B cell (primary cell): ENCODE measurements around the gene CBX4. TPM values are rescaled to one million over a fixed set of nuclear protein-coding genes. Genes with fewer than 3 reads are reported as not detected.

Source experiments
- ATAC-seq: fragments of 200-7000 bp; cut with Tn5 transposase; one replicate; pipeline ENCODE4 v1.10.0; 2021; ENCODE audit warnings: low read depth, mild to moderate bottlenecking, moderate number of reproducible peaks, moderate library complexity
- CTCF ChIA-PET: fragments of 350-600 bp; sonication (Branson Sonifier 250); formaldehyde crosslinking; loops from one replicate; lab custom pipeline; 2021; ENCODE audit warnings: antibody characterized with exemption, inconsistent platforms; lab: Charles Lee
- POLR2A ChIA-PET: fragments of 350-600 bp; sonication (Branson Sonifier 250); formaldehyde crosslinking; loops from one replicate; lab custom pipeline; 2021; ENCODE audit warnings: antibody characterized with exemption; lab: Charles Lee
- DNase-seq: peaks from one replicate; pipeline ENCODE4 v3.0.0; 2013
- H2AFZ ChIP-seq: 2 replicates; pipeline ENCODE4 v1.6.1; 2012; ENCODE audit warnings: mild to moderate bottlenecking, low read depth, low read length; ENCODE audit not compliant: insufficient read depth, poor library complexity, severe bottlenecking
- H3K27ac ChIP-seq, 2 donors: 1 replicate in 1 of 2; 2 replicates in 1 of 2; pipeline ENCODE4 v1.5.1; 2012 to 2013; ENCODE audit warnings: low read length in 2 of 2, mild to moderate bottlenecking in 2 of 2, moderate library complexity in 1 of 2
- H3K27me3 ChIP-seq, 4 experiments: fragments of 200-600 bp in 1 of 4; sonication (generic) in 1 of 4; replicated peaks in 1 of 4; 1 replicate in 2 of 4; 2 replicates in 2 of 4; pipeline versions ENCODE4 v1.6.1 to v1.7.0; 2013 to 2016; ENCODE audit warnings: low read length in 3 of 4, mild to moderate bottlenecking in 2 of 4, mixed read lengths in 1 of 4, moderate library complexity in 1 of 4; ENCODE audit not compliant: insufficient read depth in 4 of 4, control insufficient read depth in 3 of 4; ENCODE audit errors: control extremely low read depth in 1 of 4
- H3K36me3 ChIP-seq, 2 experiments: replicated peaks in 1 of 2; 1 replicate in 1 of 2; 2 replicates in 1 of 2; pipeline versions ENCODE4 v1.6.1 to v1.7.1; 2013; ENCODE audit warnings: low read length in 1 of 2; ENCODE audit not compliant: insufficient read depth in 2 of 2, control insufficient read depth in 1 of 2; ENCODE audit errors: control extremely low read depth in 1 of 2, extremely low read depth in 1 of 2
- H3K4me1 ChIP-seq, 2 donors: fragments of 200-600 bp in 1 of 2; sonication (generic) in 1 of 2; 1 replicate in 1 of 2; 2 replicates in 1 of 2; pipeline versions ENCODE4 v1.5.1 to v1.6.1; 2013 to 2017; ENCODE audit warnings: low read length in 2 of 2; ENCODE audit not compliant: control insufficient read depth in 2 of 2, insufficient read depth in 2 of 2
- H3K4me2 ChIP-seq: replicated peaks from 2 replicates; pipeline ENCODE3; 2012; ENCODE audit warnings: mild to moderate bottlenecking, low read depth, low read length; ENCODE audit not compliant: poor library complexity, severe bottlenecking
- H3K4me3 ChIP-seq, 5 experiments: fragments of 200-600 bp in 1 of 5; sonication (generic) in 1 of 5; 1 replicate in 3 of 5; 2 replicates in 2 of 5; pipeline versions ENCODE4 v1.5.1 to v1.7.0; 2011 to 2016; ENCODE audit warnings: low read length in 4 of 5, mild to moderate bottlenecking in 4 of 5, low read depth in 2 of 5, control low read depth in 1 of 5, moderate library complexity in 1 of 5; ENCODE audit not compliant: insufficient read depth in 1 of 5; ENCODE audit errors: control extremely low read depth in 1 of 5, extremely low read depth in 1 of 5
- H3K79me2 ChIP-seq: fragments of 200-600 bp; sonication (generic); one replicate; pipeline ENCODE4 v1.6.0; 2016; ENCODE audit warnings: low read length; ENCODE audit not compliant: control insufficient read depth, insufficient read depth
- H3K9ac ChIP-seq: fragments of 200-600 bp; sonication (generic); 2 replicates; pipeline ENCODE4 v1.6.1; 2017; ENCODE audit warnings: mild to moderate bottlenecking, low read length, moderate library complexity
- H3K9me3 ChIP-seq, 3 donors: one replicate each; pipeline versions ENCODE4 v1.6.1 to v1.7.1; 2013; ENCODE audit warnings: low read length in 2 of 3; ENCODE audit not compliant: control insufficient read depth in 2 of 3, insufficient read depth in 1 of 3; ENCODE audit errors: control extremely low read depth in 1 of 3
- H4K20me1 ChIP-seq: 2 replicates; pipeline ENCODE4 v1.6.0; 2012; ENCODE audit warnings: mild to moderate bottlenecking, low read length; ENCODE audit not compliant: insufficient read depth, control insufficient read depth, poor library complexity, severe bottlenecking
- H3K27ac Mint-ChIP-seq: one replicate; pipeline ENCODE4 v1.8.0; 2021; ENCODE audit warnings: mixed read lengths
- H3K27me3 Mint-ChIP-seq: one replicate; pipeline ENCODE4 v1.8.0; 2021; ENCODE audit warnings: mixed read lengths
- H3K4me1 Mint-ChIP-seq: one replicate; pipeline ENCODE4 v1.8.0; 2021; ENCODE audit warnings: mixed read lengths
- H3K4me3 Mint-ChIP-seq: one replicate; pipeline ENCODE4 v1.8.0; 2021; ENCODE audit warnings: mixed read lengths
- H3K9me3 Mint-ChIP-seq: one replicate; pipeline ENCODE4 v1.8.0; 2022; ENCODE audit warnings: mixed read lengths; ENCODE audit not compliant: insufficient read depth
- EZH2 ChIP-seq: IDR thresholded peaks from 2 replicates; pipeline ENCODE4 v1.6.1; 2012; ENCODE audit warnings: borderline replicate concordance, low read depth, mild to moderate bottlenecking, moderate library complexity, low read length; ENCODE audit not compliant: insufficient read depth, poor library complexity, severe bottlenecking
- WGBS: methylation state at CpG from one replicate; pipeline ENCODE4 v1.1.5; 2013; ENCODE audit warnings: missing lambda C conversion rate; ENCODE audit not compliant: insufficient coverage; 5-methylcytosine and 5-hydroxymethylcytosine counted together
- intact Hi-C: fragments of 100-400 bp; cut with micrococcal nuclease; formaldehyde crosslinking; loops from one replicate; pipeline ENCODE4 v1.10.0; 2022
- polyA plus RNA-seq: library from polyadenylated mRNA; depleted of rRNA; stranded (reverse); fragments of >200 nt; gene quantifications from 2 replicates; pipeline ENCODE4 v1.2.3, GENCODE V29; 2012
- total RNA-seq, 2 donors: library from RNA; stranded (reverse); fragments of 120-200 nt in 1 of 2; gene quantifications; 1 replicate in 1 of 2; 2 replicates in 1 of 2; pipeline versions ENCODE4 v1.2.3 to v1.2.4, GENCODE V29; 2013 to 2022
- TF ChIP-seq, protein P1 (sequence below): fragments of 200-600 bp; IDR thresholded peaks from one replicate; pipeline ENCODE4 v1.8.0; 2022; ENCODE audit warnings: antibody characterized with exemption, mild to moderate bottlenecking

The CBX4 gene
- total and polyA plus RNA-seq, 2 donors (not counting 1 experiment from before 2014, with no cell fraction given) = 81.9 to 115 TPM

DNA sequence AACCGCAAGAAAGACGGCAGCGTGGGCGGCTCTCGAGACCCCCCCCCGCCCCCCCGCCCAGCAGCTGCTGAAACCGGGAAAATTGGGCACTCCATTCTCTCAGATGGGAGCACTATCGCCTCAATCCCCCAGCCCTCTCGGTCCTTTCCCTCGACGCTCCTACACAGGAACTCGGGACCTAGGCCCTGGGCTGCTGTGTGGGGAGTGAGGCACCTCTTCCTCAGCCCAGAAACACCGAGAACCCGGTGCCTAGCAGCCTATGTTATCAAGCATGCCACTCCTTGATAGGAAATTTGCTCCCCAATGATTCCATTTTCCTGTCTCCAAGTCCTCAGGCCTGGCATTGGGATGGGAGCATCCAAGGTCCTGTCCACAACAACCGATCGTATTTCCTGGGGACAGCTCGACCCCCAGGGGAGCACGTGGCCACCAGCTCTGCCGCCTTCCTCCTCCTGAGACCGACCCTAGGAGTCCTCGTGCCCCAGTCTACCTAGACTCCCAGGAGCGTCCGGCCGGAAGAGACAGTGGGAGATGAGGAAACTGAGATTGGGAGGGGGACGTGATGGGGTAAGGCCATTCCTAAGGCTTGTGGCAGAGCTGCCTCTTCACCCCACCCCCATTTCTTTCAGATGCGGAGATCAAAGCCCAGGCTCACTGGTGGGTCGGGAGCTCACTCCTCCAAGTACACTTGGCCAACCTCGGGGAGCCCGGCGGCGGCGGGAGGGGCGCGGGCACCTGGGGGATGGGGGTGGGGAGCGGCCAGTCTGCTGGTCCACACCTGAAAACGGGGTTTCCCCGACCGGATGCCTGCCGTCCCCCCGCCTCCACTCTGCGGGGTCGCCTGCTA is 24.9 kb downstream of the CBX4 start:
- no peaks in the 10 kb centered on the region for H3K36me3 ChIP-seq
- H3K27me3 Mint-ChIP-seq = peaks cover 43% of the 10 kb centered on the region
- H4K20me1 ChIP-seq = peaks cover 41% of the 10 kb centered on the region
- H3K27ac Mint-ChIP-seq = peak overlapping the region; percentile 67
- H3K9ac ChIP-seq = peak overlapping the region; percentile 26
- peak overlapping the region; percentile 68 for H3K4me2 ChIP-seq
- H2AFZ ChIP-seq = peak overlapping the region; percentile 19
- peaks cover 25% of the 10 kb centered on the region for H3K4me1 Mint-ChIP-seq
- H3K27me3 ChIP-seq = peaks cover 0 to 80% (median 51%) of the 10 kb centered on the region in 4 experiments
- no peaks in the 10 kb centered on the region for H3K9me3 Mint-ChIP-seq
- peak; percentile 55 for DNase-seq
- ChIA-PET POLR2A (interaction anchor here (0.6 to 2.3 kb wide), 5 partner anchors 13 to 25 kb away, joined by 3 to 7 read pairs (median 5); partner anchors contain the start of genes CBX4 and CBX8), CTCF (interaction anchor here (0.9 to 3.6 kb wide), 5 partner anchors 15 to 28 kb away, joined by 3 to 21 read pairs (median 11); partner anchors contain the start of gene CBX4)
- H3K4me1 ChIP-seq = peaks cover 47% of the 10 kb centered on the region in 2 donors
- no peak overlapping the region for H3K27ac ChIP-seq
- H3K9me3 ChIP-seq = peaks cover 0 to 46% (median 0%) of the 10 kb centered on the region in 3 donors
- H3K4me3 Mint-ChIP-seq = peak overlapping the region; percentile 51
- no peak for ATAC-seq
- WGBS = 3% methylated on average over 29 of the region's 43 CpGs
- no peaks in the 10 kb centered on the region for H3K79me2 ChIP-seq
- intact Hi-C loops = loop anchor here (1.0 kb wide), 2 partner anchors 13 to 28 kb away; no protein-coding TSS in a partner anchor
- no peak overlapping the region for H3K4me3 ChIP-seq
- TF ChIP-seq EZH2 = peak; percentile 86
- TF ChIP-seq, protein P1, sequence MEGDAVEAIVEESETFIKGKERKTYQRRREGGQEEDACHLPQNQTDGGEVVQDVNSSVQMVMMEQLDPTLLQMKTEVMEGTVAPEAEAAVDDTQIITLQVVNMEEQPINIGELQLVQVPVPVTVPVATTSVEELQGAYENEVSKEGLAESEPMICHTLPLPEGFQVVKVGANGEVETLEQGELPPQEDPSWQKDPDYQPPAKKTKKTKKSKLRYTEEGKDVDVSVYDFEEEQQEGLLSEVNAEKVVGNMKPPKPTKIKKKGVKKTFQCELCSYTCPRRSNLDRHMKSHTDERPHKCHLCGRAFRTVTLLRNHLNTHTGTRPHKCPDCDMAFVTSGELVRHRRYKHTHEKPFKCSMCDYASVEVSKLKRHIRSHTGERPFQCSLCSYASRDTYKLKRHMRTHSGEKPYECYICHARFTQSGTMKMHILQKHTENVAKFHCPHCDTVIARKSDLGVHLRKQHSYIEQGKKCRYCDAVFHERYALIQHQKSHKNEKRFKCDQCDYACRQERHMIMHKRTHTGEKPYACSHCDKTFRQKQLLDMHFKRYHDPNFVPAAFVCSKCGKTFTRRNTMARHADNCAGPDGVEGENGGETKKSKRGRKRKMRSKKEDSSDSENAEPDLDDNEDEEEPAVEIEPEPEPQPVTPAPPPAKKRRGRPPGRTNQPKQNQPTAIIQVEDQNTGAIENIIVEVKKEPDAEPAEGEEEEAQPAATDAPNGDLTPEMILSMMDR = no peak
